Posterior vena cava (tissue), 2 donors: Measurements from ENCODE around the gene TAF4. TPM values are rescaled to one million over a fixed set of nuclear protein-coding genes. Genes with fewer than 3 reads are reported as not detected.

Source experiments
- DNase-seq: peaks from one replicate; pipeline ENCODE4 v3.0.0-alpha.2; 2020; ENCODE audit warnings: low spot score
- intact Hi-C, 2 donors: fragments of 100-400 bp; cut with DNase I; formaldehyde crosslinking; loops; one replicate each; pipeline versions ENCODE4 v1.14.1 to v1.14.2; 2022 to 2023
- total RNA-seq, 2 donors: library from RNA; stranded (reverse); fragmentation: NEBNext Ultra II Directional; extraction: Animal tissue kit (Norgen Biotek cat#: 25700); gene quantifications; one replicate each; pipeline ENCODE4 v1.2.1, GENCODE V29; 2021
- donor health status: DM: yes; HTN: yes; CAD: no.
- donor health status: DM: yes; HTN: yes; CAD: no.

The TAF4 gene
- total RNA-seq, 2 donors from 2014 or later = 8.8 to 11.4 TPM

DNA sequence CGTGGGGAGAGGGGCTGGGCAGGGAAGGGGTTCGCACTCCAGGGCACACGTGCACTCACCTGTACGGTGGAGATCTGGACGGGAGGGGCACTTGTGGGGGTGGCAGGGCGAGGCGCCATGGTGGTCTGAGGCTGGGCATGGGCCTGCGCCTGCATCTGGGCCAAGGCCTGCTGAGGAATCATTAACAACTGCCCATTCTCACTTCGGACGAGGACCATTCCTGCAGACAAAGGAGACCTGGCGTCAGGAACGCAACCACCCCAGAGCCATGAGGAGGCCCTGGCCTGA is 51.2 kb downstream of the TAF4 start:
- intact Hi-C loops = loop anchor here in 1 of 2 donors (5.0 kb wide), 1 partner anchor 123 kb away; no protein-coding TSS in a partner anchor
- no peak for DNase-seq

- intact Hi-C loops = loop anchor here in 1 of 2 donors (5.0 kb wide), 1 partner anchor 125 kb away; no protein-coding TSS in a partner anchor
- DNase-seq = no peak
Observed at GRCh38 chr20:62012631-62013030, 53.0 kb downstream of the TAF4 start.

DNA sequence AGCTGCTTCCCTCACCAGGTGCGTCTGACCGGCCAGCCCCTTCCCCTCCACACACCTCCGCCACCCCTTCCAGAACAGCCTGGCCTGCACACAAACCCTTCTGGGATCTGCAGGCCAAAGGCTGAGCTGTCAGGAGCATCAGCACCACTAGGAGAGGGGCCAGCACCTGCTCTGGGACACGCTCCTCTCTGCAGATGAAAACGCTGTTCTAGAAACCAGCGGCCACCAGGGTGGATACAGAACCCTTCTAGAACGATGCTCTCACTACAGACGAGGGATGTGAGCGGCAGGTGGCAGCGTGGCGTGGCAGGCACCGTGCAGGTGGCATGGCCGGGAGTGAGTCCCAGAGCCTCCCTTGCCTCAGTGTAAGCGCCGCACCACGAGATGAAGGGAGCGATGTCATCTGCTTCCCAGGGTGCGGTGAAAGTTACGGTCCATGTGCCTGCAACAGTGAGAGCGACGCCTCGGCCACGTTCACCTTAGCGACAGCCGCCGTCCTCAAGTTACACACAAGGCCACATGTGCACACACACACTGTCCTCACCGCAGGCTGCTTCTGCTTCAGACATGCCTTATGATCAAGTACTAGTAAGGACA is 53.6 kb downstream of the TAF4 start:
- intact Hi-C loops = loop anchor here in 1 of 2 donors (5.0 kb wide), 1 partner anchor 125 kb away; no protein-coding TSS in a partner anchor
- no peak for DNase-seq

- intact Hi-C loops = loop anchor here in 1 of 2 donors (5.0 kb wide), 1 partner anchor 126 kb away; no protein-coding TSS in a partner anchor
- DNase-seq = no peak
Observed at GRCh38 chr20:62011403-62011790, 54.3 kb downstream of the TAF4 start.

- no peak for DNase-seq
Observed at GRCh38 chr20:62010551-62011402, 54.9 kb downstream of the TAF4 start.

DNA sequence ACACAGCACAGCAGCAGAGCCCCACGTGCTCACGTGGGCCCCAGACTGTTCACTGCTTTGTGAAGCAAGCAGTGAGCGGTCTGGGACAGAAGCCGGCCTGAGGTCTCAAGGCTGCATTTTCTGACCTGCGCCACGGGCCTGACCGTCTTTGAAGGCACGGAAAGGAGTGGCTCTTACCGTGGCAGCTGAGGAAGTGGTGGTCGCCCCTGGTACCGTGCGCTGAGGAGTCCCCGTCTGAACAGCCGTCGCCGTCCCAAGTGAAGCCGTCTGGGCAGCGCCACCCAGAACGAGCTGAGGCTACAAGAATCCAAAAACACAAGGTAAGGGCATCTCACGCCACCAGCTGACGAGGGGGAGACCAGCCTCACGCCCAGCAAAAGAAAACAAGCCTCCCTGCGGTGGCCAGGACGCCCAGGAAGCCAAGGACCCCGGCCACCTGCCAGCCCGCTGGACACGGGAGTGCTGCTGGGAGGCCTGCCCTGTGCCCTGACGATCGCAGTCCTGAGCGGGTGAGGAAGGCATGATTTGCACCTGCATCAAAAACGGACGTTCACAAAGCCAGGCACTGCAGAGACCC is 55.7 kb downstream of the TAF4 start:
- DNase-seq = no peak
- intact Hi-C loops = loop anchor here in 1 of 2 donors (5.0 kb wide), 1 partner anchor 127 kb away; no protein-coding TSS in a partner anchor

More at GRCh38 chr20:62010551-62011402, 54.9 kb downstream of the TAF4 start:
- intact Hi-C loops = loop anchor here in 1 of 2 donors (5.0 kb wide), 1 partner anchor 127 kb away; no protein-coding TSS in a partner anchor

DNA sequence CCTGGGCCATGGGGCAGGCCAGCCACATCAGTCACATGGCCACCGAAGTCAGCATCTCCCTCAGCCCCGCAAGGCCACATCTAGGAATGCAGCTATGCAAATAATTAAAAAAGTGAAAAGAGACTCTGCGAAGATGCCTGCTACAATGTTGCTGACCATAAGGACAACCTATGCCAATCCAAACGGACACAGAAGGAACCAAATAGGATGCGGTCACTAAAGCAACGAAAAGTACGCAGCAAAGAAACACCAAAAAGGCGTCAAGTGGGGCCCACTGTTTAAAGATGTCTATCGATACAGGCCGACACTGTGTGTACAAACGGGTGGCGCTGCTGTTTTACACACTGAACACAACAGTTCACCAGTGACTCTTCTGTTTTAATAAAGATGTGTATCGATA is 56.4 kb downstream of the TAF4 start:
- no peak for DNase-seq
- intact Hi-C loops = no loop called here

GRCh38 chr20:62008643-62009183 is 57.0 kb downstream of the TAF4 start:
- intact Hi-C loops = no loop called here
- DNase-seq = no peak

DNA sequence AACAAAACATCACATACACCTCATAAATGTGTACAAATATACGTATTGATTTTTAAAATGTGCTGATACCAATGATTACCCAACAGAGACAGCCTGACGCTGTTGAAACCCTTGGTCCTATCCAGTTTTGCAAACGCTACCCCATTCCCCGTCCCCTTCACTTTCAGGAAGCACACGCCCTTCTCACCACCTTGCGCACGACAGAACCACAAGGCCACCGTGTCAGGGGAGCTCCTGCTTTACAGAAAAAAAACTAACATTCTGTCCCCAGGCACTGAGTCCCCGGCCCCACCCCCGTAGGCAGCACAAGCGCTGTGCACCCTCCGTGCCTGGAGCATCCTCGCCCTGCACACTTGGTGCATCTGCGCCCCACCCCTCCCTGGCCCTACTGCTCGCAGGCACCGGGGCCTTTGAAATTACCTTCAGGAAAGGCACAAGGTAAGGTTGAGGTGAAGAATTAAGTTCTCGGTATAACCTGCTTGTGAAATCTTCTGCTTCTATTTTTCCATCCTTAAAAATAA is 58.5 kb downstream of the TAF4 start:
- no peak for DNase-seq
- intact Hi-C loops = no loop called here

DNA sequence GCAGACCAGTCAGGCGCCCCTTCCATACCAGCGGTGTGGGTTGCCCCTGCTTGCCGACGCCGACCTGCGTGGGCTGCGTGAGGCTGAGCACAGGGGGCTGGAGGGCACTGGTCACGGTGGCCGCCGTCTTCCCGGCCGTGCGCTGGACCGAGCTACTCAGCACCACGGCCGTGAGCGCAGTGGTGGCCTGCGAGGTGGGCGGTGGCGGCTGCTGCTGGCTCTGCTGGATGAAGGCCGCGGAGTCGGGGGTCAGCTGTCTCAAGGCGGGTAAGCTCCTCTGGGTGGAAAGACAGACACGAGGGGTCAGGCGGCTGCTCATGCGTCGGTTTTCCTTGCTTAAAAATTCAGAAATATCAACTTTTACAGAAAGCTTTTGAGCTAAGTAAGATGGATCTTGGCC is 59.2 kb downstream of the TAF4 start:
- intact Hi-C loops = no loop called here
- DNase-seq = no peak

DNA sequence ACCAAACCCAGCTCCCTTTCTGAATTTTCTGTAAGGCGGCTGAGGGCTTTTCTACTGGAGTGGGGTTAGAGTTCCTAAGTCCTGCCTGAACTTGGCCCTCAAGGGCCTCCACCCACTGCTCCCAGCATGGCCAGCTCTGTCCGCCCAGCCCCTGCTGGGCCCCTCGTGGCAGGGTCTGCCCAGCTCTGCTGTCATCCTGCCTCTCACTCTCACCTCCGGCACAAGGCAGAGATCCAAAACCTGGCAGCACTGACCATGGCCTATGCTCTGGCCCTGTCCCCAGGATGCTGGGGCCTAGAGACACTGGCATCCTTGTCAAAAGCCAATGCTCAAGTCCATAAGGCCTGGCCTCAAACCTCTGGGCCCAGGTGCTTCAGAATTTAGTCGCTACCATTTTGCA is 61.1 kb downstream of the TAF4 start:
- intact Hi-C loops = no loop called here
- DNase-seq = no peak

- intact Hi-C loops = no loop called here
- no peak for DNase-seq
Observed at GRCh38 chr20:62003567-62004405, 61.9 kb downstream of the TAF4 start.

GRCh38 chr20:62002882-62003480 is 62.7 kb downstream of the TAF4 start:
- intact Hi-C loops = no loop called here
- no peak for DNase-seq

GRCh38 chr20:62001178-62001715 is 64.4 kb downstream of the TAF4 start:
- intact Hi-C loops = no loop called here

DNA sequence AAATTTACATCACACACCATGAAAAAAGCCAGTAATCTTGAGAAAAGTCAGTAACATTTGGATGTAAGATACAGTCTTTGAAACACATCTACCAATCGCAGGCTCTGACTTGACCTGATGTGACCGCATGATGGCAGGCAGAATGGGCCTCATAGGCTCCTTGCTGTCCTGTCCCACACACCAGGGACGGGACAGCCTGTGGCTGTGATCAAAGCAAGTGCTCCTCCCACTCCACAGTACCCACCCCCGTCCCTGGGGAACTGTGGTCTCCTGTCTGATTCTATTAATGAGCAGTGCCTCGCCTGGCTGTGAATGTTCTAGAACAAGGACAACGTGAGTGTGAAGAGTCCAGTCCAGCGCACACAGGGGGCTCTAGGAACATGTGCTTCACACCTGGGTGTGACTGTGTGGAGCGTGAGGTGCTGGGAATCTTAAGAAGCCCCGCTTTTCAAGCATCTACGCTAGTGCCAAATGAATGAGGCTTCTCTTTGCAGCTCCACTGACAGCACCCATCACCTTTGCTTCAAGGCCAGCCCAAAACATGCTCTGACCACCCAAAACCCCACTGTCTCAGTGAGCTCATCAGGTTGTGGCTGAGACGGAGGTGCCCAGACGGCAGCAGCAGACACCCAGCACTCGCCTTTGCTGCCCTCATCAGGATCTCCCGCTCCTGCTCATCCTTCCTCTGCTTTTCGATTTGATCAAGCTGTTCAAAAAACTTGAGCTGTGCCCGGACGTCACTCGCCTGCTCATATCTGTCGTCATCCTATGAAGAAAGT is 67.1 kb downstream of the TAF4 start:
- intact Hi-C loops = no loop called here
- no peak for DNase-seq

More at GRCh38 chr20:62001178-62001715, 64.4 kb downstream of the TAF4 start:
- no peak for DNase-seq

GRCh38 chr20:61997891-61998290 is 67.8 kb downstream of the TAF4 start:
- no peak for DNase-seq
- intact Hi-C loops = no loop called here

DNA sequence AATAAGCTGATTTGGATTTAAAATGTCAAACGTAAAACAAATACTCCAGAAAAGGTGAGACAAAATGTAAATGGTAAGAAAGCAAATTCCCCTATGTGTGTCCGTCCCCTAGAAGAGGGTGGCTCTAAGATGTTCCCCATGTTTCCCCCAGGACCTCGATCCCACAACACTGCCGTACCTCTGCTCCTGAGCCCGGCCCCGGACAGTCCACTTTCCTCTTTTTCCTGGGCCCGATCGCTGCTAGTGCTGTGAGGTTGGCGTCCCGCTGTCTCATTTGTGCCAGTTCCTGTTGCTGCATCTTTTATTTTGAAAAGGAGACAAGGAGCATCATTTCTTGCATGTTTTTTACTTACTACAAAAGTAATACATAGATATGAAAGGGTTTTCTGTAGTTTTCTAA is 68.3 kb downstream of the TAF4 start:
- no peak for DNase-seq
- intact Hi-C loops = no loop called here

- no peak for DNase-seq
- intact Hi-C loops = no loop called here
Observed at GRCh38 chr20:61994546-61994945, 71.1 kb downstream of the TAF4 start.
